K562 (cell line): ENCODE data around the gene FAM83E. TPM values are rescaled to one million over a fixed set of nuclear protein-coding genes. Genes with fewer than 3 reads are reported as not detected.

Source experiments
- ATAC-seq: fragments of 200-7000 bp; cut with Tn5 transposase; 3 replicates; pipeline ENCODE4 v1.9.1; 2020; ENCODE audit warnings: moderate library complexity
- BruUV-seq: library from RNA; stranded (reverse); fragments of 400-500 nt; replicated peaks from 2 replicates; lab custom pipeline; 2021; lab: Mats Ljungman, UMichigan
- CTCF ChIA-PET: fragments of 300-600 bp; formaldehyde crosslinking; extraction: SDS; loops from one replicate; lab custom pipeline; 2021; ENCODE audit warnings: low intra/inter-chr PET ratio; lab: Yijun Ruan, JAX
- POLR2A ChIA-PET: fragments of 300-600, 350-650 bp; sonication (Branson Sonifier 250); formaldehyde crosslinking; extraction: SDS; loops from one replicate; lab custom pipeline; 2021; ENCODE audit warnings: antibody characterized with exemption, inconsistent platforms; lab: Yijun Ruan, JAX
- DNase-seq, 4 experiments: peaks; one replicate each; pipeline versions ENCODE4 v3.0.0 to v3.0.0-alpha.2; 2011 to 2018; ENCODE audit warnings: low spot score in 3 of 4, mixed read lengths in 3 of 4; ENCODE audit errors: extremely low read depth in 1 of 4
- FAIRE-seq: peaks from 2 replicates; lab custom pipeline; 2011; peaks lifted over from hg19 to GRCh38; lab: Jason Lieb, UNC
- H2AFZ ChIP-seq: 2 replicates; pipeline ENCODE4 v1.6.0; 2011; ENCODE audit warnings: low read depth, low read length, control low read depth, inconsistent platforms
- H3K27ac ChIP-seq: fragments of 200-600 bp; 3 replicates; pipeline ENCODE4 v1.8.0; 2011; ENCODE audit warnings: low read depth, mild to moderate bottlenecking, control low read depth, inconsistent platforms, low read length, moderate library complexity, mixed read lengths; ENCODE audit errors: extremely low read depth
- H3K27me3 ChIP-seq, 2 experiments: fragments of 300-600 bp in 1 of 2; 2 replicates in 1 of 2; 3 replicates in 1 of 2; pipeline versions ENCODE4 v1.6.0 to v1.8.0; 2011; ENCODE audit warnings: inconsistent platforms in 2 of 2, low read length in 2 of 2, mild to moderate bottlenecking in 1 of 2, mixed read lengths in 1 of 2, moderate library complexity in 1 of 2; ENCODE audit not compliant: control insufficient read depth in 2 of 2, insufficient read depth in 2 of 2
- H3K36me3 ChIP-seq: fragments of 300-600 bp; 3 replicates; pipeline ENCODE4 v1.8.0; 2011; ENCODE audit warnings: mild to moderate bottlenecking, low read length, inconsistent platforms; ENCODE audit not compliant: control insufficient read depth, insufficient read depth
- H3K4me1 ChIP-seq, 2 experiments: fragments of 200-600 bp in 1 of 2; replicated peaks in 1 of 2; 2 replicates in 1 of 2; 3 replicates in 1 of 2; pipeline versions ENCODE4 v1.5.1 to v1.8.0; 2011; ENCODE audit warnings: inconsistent platforms in 2 of 2, low read length in 2 of 2, mild to moderate bottlenecking in 1 of 2, mixed read lengths in 1 of 2, moderate library complexity in 1 of 2; ENCODE audit not compliant: control insufficient read depth in 2 of 2, insufficient read depth in 2 of 2
- H3K4me2 ChIP-seq: 2 replicates; pipeline ENCODE4 v1.6.1; 2011; ENCODE audit warnings: low read length, control low read depth, inconsistent platforms, mixed read lengths; ENCODE audit not compliant: insufficient read depth
- H3K4me3 ChIP-seq: fragments of 200-600 bp; sonication (generic), shearing (Covaris generic); 2 replicates; pipeline ENCODE4 v1.5.1; 2016; ENCODE audit warnings: control low read depth, inconsistent platforms
- H3K79me2 ChIP-seq: fragments of 200-600 bp; 3 replicates; pipeline ENCODE4 v1.8.0; 2011; ENCODE audit warnings: low read length, inconsistent platforms; ENCODE audit not compliant: control insufficient read depth, insufficient read depth
- H3K9ac ChIP-seq, 2 experiments: 2 replicates each; pipeline versions ENCODE4 v1.6.0 to v1.6.1; 2011; ENCODE audit warnings: low read depth in 2 of 2, low read length in 2 of 2, control low read depth in 1 of 2, inconsistent platforms in 1 of 2, mild to moderate bottlenecking in 1 of 2, mixed read lengths in 1 of 2; ENCODE audit not compliant: insufficient read depth in 1 of 2
- H3K9me1 ChIP-seq: one replicate; pipeline ENCODE4 v1.6.0; 2011; ENCODE audit warnings: inconsistent platforms, mild to moderate bottlenecking, low read length, moderate library complexity; ENCODE audit not compliant: control insufficient read depth, insufficient read depth
- H3K9me3 ChIP-seq: replicated peaks from 2 replicates; pipeline ENCODE4 v1.5.1; 2011; ENCODE audit warnings: low read depth, low read length, inconsistent platforms; ENCODE audit not compliant: control insufficient read depth, insufficient read depth
- H4K20me1 ChIP-seq: replicated peaks from 2 replicates; pipeline ENCODE4 v1.6.1; 2011; ENCODE audit warnings: low read length, inconsistent platforms, mixed read lengths; ENCODE audit not compliant: control insufficient read depth, insufficient read depth
- CEBPG ChIP-seq, 3 experiments: fragments of 200-800 bp in 1 of 3; sonication (Bioruptor generic) in 1 of 3; sonication (generic) in 1 of 3; formaldehyde crosslinking in 1 of 3; IDR thresholded peaks in 2 of 3; conservative IDR thresholded peaks in 1 of 3; 2 replicates each; pipeline versions ENCODE4 v1.6.1 to v1.8.0; 2016 to 2022; ENCODE audit warnings: missing compliant biosample characterization in 2 of 3, missing genetic modification characterization in 2 of 3, mild to moderate bottlenecking in 1 of 3, missing genetic modification reagents in 1 of 3
- FIP1L1 ChIP-seq: fragments of 200-400 bp; formaldehyde crosslinking; IDR thresholded peaks from 2 replicates; pipeline ENCODE4 v1.6.1; 2018; ENCODE audit warnings: mild to moderate bottlenecking, low read depth, low read length; ENCODE audit not compliant: poor library complexity, severe bottlenecking
- MYC ChIP-seq, 2 experiments: fragments of 250-450 bp in 1 of 2; sonication (Bioruptor Pico) in 1 of 2; IDR thresholded peaks; 2 replicates each; pipeline versions ENCODE4 v1.5.1 to v1.6.1; 2012 to 2021; ENCODE audit warnings: low read depth in 2 of 2, borderline replicate concordance in 1 of 2, improper control_type of control experiment in 1 of 2, low read length in 1 of 2, mild to moderate bottlenecking in 1 of 2, moderate library complexity in 1 of 2
- POLR2G ChIP-seq: fragments of 200-400 bp; formaldehyde crosslinking; IDR thresholded peaks from 2 replicates; pipeline ENCODE4 v1.6.1; 2017; ENCODE audit warnings: low read depth, mild to moderate bottlenecking, antibody characterized with exemption, low read length, moderate library complexity
- RBM22 ChIP-seq: fragments of 200-400 bp; formaldehyde crosslinking; IDR thresholded peaks from 2 replicates; pipeline ENCODE4 v1.6.1; 2018; ENCODE audit warnings: low read length, low read depth; ENCODE audit not compliant: poor library complexity, severe bottlenecking
- ZBTB33 ChIP-seq: sonication (generic); formaldehyde crosslinking; IDR thresholded peaks from 2 replicates; pipeline ENCODE4 v1.8.1; 2023; ENCODE audit warnings: mild to moderate bottlenecking, missing genetic modification reagents
- ZNF184 ChIP-seq: sonication (generic); formaldehyde crosslinking; IDR thresholded peaks from 2 replicates; pipeline ENCODE4 v1.5.0; 2020; ENCODE audit warnings: missing genetic modification reagents
- WGBS: fragments of 100-300 bp; shearing (Covaris generic); methylation state at CpG from one replicate; pipeline ENCODE4 v1.1.6; 2016; ENCODE audit warnings: low coverage, mixed read lengths; ENCODE audit not compliant: insufficient coverage; ENCODE audit errors: missing lambda C conversion rate; 5-methylcytosine and 5-hydroxymethylcytosine counted together
- in situ Hi-C: fragments of 300-500 bp; cut with MboI; formaldehyde crosslinking; loops from 4 replicates; pipeline ENCODE4 v1.15.0; 2018; ENCODE audit warnings: inconsistent platforms, mixed read lengths
- intact Hi-C: fragments of 100-400 bp; cut with micrococcal nuclease; formaldehyde crosslinking; loops from 2 replicates; pipeline ENCODE4 v1.14.2; 2022
- polyA plus RNA-seq, 8 experiments: library from polyadenylated mRNA; depleted of rRNA in 4 of 8; stranded (reverse) in 5 of 8; unstranded in 3 of 8; fragments of >200 nt; fragmentation: Nextera tagmentation in 2 of 8; fragmentation: Illumina TruSeq in 1 of 8; extraction: Ambion mirVana in 2 of 8; extraction: Trizol in 1 of 8; gene quantifications; 2 replicates each; pipeline versions ENCODE4 v1.2.1 to v1.2.3, GENCODE V29; 2011 to 2014; ENCODE audit warnings: inconsistent platforms in 1 of 8, missing spikeins in 1 of 8
- total RNA-seq, 7 experiments: library from RNA; depleted of rRNA in 6 of 7; stranded (reverse); fragments of >200 nt in 6 of 7; fragmentation: Illumina TruSeq in 2 of 7; extraction: Trizol in 2 of 7; gene quantifications; 2 replicates each; pipeline versions ENCODE4 v1.2.1 to v1.2.3, GENCODE V29; 2011 to 2021; ENCODE audit warnings: low replicate concordance in 1 of 7

Gene FAM83E
- total and polyA plus RNA-seq, 9 of the 15 experiments (the other 6 are each of a cell fraction or from before 2014, with no cell fraction given), result 0.15 to 0.87 (median 0.29) TPM; not detected in 4

GRCh38 chr19:48613024-48613851, 1.6 kb downstream of the FAM83E start:
- peaks cover 21 to 60% of the 10 kb centered on the region in 2 experiments; a peak in 4 of 5 replicates for H3K4me1 ChIP-seq
- WGBS, result 77% methylated on average over 27 of the region's 39 CpGs
- no peak for DNase-seq
- H3K4me3 ChIP-seq, result no peak overlapping the region
- H3K4me2 ChIP-seq, result no peak overlapping the region
- intact Hi-C loops, result no loop called here
- no peaks in the 10 kb centered on the region for H3K9me3 ChIP-seq
- H3K9ac ChIP-seq, result peak overlapping the region in 1 of 2 experiments; percentile 62; a peak in 1 of 4 replicates
- ChIA-PET CTCF (no interaction called here), POLR2A (interaction anchor here (0.7 to 1.4 kb wide), 4 partner anchors 8 to 352 kb away, joined by 3 to 4 read pairs (median 4); partner anchors contain the start of gene FTL)
- BruUV-seq, result no TSS peak
- peaks cover 11% of the 10 kb centered on the region for H3K9me1 ChIP-seq
- FAIRE-seq, result no peak
- no peaks in the 10 kb centered on the region for H3K27me3 ChIP-seq
- in situ Hi-C loops, result no loop called here
- H2AFZ ChIP-seq, result no peak overlapping the region
- no peak overlapping the region for H3K27ac ChIP-seq
- peaks cover 36% of the 10 kb centered on the region; the same call in 2 of the 3 replicates for H3K36me3 ChIP-seq
- peak; percentile 50 for TF ChIP-seq RBM22
- no peak for TF ChIP-seq ZNF184 (CRISPR knock-in tag)
- peak; percentile 44 for TF ChIP-seq FIP1L1
- TF ChIP-seq MYC (IDR thresholded peaks at IDR 0.05; ENCODE audit: low read depth, low read length), result no peak
- no peak for TF ChIP-seq MYC (CRISPR knock-in tag; IDR thresholded peaks at IDR 0.05; ENCODE audit: borderline replicate concordance, low read depth)
- TF ChIP-seq ZBTB33 (CRISPR knock-in tag), result peak; percentile 83
- TF ChIP-seq CEBPG (CRISPR knock-in tag; IDR thresholded peaks at IDR 0.05), result no peak
- TF ChIP-seq CEBPG (tag; conservative IDR thresholded peaks at IDR 0.05 in 1 of 2, IDR thresholded peaks at IDR 0.05 in 1 of 2), result no peak
- peak; percentile 53 for TF ChIP-seq POLR2G
- TF ChIP-seq, all 486 proteins: peak for 4
- Histone ChIP-seq H3K79me2 (peaks cover 26% of the 10 kb centered on the region), H4K20me1 (peaks cover 35% of the 10 kb centered on the region)
- no peak; the same call in 2 of the 3 replicates for ATAC-seq
